HUDEP-2 (cell line): ENCODE data around the gene GEN1.

Source experiments
- DNase-seq, 76 experiments: peaks; one replicate each; lab custom pipeline; 2025; ENCODE audit not compliant: unreplicated experiment in 76 of 76; lab: John Stamatoyannopoulos, UW

Gene GEN1, protein sequence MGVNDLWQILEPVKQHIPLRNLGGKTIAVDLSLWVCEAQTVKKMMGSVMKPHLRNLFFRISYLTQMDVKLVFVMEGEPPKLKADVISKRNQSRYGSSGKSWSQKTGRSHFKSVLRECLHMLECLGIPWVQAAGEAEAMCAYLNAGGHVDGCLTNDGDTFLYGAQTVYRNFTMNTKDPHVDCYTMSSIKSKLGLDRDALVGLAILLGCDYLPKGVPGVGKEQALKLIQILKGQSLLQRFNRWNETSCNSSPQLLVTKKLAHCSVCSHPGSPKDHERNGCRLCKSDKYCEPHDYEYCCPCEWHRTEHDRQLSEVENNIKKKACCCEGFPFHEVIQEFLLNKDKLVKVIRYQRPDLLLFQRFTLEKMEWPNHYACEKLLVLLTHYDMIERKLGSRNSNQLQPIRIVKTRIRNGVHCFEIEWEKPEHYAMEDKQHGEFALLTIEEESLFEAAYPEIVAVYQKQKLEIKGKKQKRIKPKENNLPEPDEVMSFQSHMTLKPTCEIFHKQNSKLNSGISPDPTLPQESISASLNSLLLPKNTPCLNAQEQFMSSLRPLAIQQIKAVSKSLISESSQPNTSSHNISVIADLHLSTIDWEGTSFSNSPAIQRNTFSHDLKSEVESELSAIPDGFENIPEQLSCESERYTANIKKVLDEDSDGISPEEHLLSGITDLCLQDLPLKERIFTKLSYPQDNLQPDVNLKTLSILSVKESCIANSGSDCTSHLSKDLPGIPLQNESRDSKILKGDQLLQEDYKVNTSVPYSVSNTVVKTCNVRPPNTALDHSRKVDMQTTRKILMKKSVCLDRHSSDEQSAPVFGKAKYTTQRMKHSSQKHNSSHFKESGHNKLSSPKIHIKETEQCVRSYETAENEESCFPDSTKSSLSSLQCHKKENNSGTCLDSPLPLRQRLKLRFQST

DNA sequence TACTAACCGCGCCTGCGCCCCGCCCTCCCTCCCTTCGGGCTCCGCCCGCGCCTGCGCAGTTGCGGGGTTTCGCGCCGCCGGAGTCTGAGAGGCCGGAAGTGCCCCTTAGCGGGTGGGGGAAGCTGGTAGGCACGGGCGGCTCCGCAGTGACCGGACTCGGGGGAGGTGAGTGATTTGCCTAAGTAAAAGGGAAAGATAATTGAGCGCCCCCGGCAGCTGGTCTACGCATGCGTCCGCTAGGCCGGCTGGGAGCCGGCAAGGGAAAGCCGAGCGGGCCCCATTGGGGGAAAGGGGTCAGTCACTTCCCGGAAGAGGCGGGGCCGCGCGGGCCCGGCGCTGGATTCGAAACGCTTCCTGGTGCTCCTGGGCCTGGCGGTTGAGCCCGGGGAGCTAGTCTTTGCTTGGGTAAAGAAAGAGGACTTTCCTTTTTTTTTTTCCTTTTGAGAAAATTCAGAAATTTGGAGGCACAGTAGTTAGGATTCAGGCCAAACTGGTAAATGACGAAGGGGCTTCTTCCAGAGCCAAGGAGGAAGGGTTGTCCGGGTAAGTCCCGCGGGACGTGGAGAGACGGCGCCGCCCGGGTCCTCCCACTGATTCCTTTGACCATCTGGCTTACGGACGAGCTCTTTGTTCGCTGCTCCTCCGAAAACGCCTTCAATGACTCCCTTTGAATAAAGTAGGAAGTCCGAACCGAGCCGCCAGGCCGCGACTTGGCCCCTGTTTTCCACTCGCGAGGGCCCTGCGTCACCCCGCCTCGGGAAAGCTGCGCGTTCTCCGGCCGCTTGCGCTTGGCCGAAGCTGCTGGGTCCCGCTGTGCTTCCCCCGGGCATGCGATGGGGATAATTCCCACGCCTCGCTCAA, at the start of gene GEN1, which contains the start of gene SMC6:
Gene GEN1, plus strand, starts transcription at position 336 of the 861 bp plus-strand sequence. CDS start 5,806 bp downstream, outside the sequence.
Gene SMC6, minus strand, starts transcription at position 8 of the 861 bp plus-strand sequence. CDS start 7,864 bp downstream, outside the sequence.
- DNase-seq: peak; percentile 23 to 97 (median 85)

DNA sequence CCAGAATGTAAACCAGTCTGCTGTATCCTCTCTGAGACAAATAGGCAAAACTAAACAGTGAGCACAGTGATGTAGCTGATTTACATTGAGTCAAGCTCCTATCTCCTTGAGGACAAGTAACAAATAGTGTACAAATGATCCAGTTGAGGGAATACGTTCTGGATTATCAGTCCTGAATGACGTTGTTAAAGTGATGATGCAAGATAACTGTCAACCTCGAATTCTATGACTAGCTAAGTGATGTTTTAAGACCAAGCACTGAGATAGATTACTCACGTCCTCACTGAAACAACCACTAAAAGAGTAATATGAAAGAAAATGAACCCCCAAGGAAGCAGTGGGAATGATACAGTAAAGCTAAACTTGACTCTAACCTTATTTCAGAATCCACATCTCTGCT, 47.1 kb upstream of the GEN1 start:
- no peak for DNase-seq

DNA sequence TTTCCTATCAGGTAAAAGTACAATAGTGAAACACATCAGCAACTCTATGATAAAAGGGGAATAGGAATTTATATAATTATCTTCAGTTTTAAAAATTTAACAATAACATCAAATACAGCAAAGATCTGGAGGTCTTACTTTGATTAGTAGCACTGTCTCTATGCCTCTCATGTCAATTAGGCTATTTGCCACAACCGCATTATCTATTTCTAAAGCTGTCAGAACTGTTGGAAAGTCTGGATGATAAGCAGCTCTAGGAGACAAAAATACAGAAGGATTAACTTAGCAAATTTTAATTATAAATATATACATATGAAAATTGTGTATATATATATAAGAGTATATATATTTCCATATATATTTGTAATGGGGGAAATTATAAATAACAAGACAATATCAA, 45.4 kb upstream of the GEN1 start:
- DNase-seq: peak in 5 of 76 experiments; percentile 7 to 26 (median 10)

DNA sequence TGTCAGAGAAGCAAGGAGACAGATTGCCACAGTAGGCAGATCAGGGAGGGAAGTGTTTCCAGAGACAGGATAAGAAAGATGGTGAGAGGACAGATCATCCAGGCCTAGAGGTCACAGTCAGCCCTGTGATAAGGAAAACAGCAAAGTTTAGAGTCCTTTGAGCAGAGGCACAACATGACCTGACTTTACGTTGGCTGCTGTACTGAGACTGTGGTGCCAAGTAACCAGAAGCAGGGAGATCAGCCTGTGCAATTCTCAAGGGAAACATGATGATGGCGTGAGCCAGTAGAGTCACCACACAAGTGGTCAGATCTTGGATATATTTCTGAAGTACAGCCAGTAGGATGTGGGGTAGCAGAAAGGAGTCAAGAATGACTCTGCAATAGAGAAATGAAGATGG, 44.0 kb upstream of the GEN1 start:
- no peak for DNase-seq

DNA sequence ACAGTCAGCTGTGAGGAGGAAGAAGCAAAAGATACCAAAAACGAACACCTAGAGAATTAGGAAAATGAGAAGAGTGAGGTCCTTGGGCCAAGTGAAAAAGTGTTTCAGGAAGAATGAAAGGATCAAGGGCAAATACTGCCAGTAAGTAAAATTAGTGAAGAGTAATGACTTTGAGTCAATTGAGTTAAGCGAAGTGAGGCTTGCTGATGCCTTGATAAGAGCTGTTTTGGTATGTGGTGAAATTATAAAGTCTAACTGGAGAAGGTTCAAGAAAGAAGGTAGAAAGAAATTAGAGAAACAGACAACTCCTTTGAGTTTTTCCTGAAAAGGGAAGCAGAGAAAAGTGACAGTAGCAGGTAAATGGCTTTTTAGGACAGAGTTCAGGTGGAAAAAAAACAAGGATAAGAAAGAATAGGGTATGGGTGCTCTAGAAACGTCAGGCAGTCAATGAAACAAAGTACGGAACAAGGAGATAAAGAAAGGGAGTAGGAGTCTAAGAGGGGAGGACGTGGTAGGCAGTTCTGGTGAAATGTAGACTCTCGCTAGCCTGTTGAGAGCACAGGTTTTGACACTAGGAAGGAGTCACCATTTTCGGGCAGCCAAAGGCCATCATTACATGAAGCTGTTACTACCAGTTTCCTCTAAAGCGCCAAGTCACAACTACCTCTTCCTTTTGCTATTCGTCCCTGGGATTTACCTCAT, 43.2 kb upstream of the GEN1 start:
- DNase-seq: no peak

DNA sequence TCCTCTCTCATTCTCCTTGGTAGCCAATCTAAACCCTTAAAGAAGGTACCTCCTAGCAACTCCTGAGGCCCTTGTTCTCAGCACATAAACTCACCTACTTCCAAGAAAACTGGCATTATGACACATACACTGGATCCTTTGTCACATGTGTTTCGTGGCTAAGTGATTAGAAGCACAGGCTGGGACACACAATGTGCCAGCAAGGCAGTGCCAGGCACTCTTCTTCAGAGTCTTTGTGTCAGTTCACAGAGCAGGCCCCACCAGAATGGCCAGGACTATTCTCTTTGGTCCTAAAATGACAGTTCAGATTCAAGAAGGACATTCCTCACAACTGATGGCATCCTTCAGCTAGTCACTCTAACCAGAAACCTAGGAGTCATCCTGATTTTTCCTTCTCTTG, 40.6 kb upstream of the GEN1 start:
- peak in 1 of 76 experiments; percentile 4 for DNase-seq

DNA sequence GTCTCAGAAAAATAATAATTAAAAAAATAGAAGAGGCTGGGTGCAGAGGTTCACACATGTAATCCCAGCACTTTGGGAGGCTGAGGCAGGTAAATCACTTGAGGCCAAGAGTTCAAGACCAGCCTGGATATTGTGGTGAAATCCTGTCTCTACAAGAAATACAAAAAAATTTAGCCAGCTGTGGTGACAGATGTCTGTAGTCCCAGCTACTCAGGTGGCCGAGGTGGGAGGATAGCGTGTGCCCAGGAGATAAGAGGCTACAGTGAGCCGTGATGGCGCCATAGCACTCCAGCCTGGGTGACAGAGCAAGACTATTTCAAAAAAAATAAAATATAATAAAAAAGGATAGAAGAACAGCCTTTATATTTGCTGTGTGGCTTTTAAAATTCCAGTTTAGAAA, 36.3 kb upstream of the GEN1 start:
- peak in 52 of 76 experiments; percentile 1 to 74 (median 30) for DNase-seq

DNA sequence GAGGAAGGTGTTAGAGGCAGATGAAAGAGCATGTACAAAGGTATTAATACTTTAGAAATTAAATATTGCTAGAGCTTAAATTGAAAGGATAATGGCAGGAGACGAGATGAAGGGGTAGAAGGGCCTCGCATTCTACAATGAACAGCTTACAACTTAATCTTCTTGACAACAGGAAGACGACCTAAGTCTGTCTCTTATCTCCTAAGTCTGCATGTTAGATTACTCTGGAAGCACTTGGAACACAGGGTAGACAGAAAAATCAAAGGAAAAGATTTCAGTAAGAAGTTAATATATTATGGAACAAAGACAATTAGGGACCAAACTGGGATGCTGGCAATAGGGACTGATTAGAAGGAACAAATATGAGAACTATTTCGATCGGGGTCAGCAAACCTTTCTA, 35.2 kb upstream of the GEN1 start:
- peak in 4 of 76 experiments; percentile 3 to 11 (median 8) for DNase-seq

DNA sequence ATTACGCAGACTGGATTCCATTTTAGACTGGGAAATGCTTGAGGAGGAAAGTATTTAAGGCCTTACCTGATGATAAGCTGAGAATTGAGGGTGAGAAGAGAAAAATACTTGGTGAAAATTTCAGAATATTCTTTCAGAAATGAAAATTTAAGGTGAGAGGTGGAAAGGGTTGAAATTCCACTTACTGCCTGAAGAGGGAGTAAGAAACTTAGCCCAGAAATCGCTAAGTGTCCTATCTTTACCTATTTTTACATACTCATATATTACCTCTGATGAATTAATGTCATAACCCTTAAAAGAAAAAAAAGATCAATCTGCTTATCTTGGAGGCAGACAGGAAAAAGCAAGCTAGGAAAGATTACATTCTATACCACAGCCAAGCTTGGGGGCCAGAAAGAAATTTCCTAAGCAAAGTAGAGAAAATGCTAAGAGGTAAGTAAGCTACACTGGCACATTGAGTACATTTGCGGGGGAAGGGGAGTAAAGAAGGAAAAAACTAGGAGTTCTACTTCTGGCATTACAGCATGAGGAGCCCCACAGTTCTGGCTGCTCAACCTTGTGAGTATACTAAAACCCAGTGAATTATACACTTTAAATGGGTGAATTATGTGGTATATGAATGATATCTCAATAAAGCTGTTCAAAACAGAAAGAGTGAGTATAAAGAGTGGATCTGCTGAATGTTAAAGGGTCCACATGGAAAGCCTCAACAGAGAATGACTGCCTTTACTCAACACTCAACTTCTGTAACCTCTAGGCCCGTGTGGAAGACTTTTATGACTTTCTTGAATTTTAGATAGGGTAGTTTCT, 34.2 kb upstream of the GEN1 start:
- peak in 2 of 76 experiments; percentile 3 to 7 for DNase-seq

DNA sequence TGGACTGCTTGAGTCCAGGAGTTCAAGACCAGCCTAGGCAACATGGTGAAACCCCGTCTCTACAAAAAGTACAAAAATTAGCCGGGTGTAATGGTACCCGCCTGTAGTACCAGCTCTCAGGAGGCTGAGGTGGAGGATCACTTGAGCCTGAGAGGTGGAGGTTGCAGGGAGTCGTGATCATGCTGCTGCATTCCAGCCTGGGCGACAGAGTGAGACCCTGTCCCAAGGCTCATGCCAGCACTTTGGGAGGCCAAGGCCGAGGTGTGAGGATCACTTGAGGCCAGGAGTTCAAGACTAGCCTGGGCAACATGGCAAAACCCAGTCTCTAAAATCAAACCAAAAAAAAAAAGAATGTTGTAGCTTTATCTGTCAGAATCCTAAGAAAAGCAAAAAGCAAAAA, 25.7 kb upstream of the GEN1 start:
- no peak for DNase-seq

DNA sequence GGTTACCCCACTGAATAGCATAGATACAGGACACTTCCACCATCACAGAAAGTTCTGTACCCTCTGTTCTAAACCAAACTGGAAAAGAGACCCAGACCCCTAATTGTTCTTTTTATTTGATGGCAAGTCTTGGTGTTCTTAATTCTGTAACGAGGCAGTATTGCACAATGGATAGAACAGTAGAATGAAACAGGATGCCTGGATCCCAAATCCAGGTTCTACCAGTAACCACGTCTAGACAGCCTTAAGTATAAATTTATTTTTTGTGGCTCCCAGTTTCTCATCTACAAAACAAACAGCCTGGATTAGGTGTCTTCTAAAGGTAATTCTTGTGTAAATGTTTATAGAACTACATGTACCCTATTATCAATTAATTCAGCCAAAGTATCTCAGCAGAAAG, 24.1 kb upstream of the GEN1 start:
- no peak for DNase-seq

DNA sequence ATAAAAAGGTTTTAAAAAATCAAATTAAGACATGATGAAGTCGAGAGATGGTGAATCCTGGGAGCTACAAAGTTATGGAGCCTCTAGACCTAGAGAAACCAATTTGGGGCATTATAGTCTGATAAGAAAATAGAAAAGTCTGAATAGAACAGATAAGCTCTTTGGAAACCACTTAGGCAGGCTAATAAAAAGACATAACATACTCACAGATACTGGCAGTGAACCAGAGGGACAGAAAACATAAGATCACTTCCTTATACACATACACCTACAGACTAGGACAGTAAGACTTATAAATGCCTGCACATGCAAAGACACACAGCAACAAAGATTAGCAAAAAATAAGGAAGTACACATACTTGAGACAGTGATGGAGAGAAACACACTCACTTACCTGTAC, 20.3 kb upstream of the GEN1 start:
- DNase-seq: peak in 33 of 76 experiments; percentile 5 to 82 (median 53)

DNA sequence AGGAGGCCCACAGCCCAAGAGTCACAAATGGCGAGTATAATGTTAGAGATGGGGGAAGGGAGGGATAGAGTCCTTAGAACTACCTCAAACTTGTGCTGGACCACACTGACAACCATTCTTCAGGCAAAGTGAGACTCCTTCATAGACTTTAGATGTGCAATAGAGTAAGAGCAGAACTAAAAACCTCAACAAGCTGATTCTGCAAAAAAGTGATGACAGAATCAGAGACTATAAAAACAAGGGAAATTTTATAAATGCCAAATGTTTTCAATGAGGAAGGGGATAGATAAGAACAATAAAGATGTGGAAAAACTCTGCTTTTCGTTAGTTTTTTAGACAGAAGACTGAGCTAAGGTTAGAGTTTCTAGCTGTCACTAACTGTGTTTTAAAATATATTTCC, 18.1 kb upstream of the GEN1 start:
- no peak for DNase-seq

DNA sequence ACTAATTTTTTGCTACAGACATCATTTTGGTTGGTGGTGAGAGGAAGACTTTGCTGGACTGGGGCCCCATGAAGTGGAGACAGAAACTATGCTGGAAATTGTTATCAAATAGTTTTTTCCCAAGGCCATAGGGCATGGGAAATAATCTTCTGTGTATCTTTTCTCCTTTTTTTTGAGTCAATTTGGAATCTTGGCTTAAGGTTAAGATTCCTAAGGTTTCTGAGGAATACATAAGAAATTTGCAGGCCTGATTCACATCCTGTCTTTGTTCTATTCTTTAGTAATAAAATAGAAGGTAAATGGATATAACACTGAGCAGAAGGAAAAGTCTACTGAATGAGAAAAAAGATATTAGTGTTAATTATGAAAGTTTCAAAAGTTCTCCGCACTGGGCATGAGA, 16.9 kb upstream of the GEN1 start:
- DNase-seq: no peak

DNA sequence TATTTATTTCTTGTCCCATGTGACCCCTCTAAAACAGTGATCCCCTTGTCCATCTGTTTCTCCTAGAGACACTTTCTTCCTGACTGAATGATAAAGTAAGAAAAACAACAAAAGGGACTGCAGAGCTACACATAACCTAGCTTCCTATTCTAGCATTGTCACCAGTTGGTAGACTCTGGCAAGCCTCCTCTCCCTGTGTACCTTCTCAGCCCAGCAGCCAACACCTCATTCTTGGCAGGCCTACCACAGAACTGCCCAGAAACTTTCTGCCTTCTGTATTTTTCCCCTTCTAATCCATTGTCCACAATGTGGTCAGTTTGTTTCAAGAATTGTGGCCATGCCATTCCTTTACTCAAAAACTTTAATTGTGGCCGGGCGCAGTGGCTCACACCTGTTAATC, 13.7 kb upstream of the GEN1 start:
- no peak for DNase-seq

DNA sequence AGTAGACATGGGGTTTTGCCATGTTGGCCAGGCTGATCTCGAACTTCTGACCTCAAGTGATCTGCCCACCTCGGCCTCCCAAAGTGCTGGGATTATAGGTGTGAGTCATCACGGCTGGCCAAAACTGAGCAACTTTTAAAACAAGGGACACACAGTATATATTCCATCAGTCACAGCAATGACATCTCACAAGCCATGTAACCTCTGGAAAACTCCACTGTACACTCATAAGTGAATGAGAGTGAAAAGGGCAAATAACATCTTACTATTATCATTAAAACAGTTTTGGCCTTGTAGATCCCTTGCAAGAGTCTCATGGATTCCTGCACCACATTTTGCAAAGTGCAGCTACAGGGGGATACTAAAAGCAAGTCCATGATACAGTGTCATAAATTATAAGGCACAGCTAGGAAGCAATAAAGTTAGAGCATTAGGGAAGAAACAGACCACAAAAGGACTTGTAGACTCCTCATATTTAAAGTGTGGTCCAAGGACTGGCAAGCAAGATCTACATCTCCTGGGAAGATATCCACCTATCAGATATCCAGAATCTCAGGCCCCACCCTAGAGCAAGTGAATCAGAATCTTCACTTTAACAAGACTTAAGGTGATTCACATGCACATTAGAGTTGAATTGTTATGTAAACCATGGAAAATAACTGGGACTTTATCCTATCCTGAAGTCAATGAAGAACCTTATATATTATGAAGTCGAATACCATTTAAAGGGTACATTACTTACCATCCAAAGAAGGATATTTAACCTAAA, 6.1 kb upstream of the GEN1 start:
- DNase-seq: no peak

DNA sequence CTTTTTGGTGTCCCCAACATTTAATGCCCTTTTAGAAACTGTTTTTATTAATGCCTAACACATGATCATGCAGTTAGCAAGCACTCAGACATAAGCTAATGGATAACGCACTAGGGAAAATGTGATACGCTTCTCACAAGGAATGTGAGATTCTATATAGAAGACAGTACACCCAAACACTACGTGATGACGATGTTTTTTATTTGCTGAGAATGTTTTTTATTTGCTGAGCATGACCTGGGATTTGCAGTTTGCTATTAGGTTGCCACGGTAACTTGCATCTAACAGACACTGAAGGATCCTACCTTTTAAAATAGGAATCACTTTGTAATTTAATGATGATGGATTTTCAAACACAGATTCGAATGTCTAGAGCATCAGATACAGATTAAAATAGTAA, 5.2 kb upstream of the GEN1 start:
- no peak for DNase-seq

DNA sequence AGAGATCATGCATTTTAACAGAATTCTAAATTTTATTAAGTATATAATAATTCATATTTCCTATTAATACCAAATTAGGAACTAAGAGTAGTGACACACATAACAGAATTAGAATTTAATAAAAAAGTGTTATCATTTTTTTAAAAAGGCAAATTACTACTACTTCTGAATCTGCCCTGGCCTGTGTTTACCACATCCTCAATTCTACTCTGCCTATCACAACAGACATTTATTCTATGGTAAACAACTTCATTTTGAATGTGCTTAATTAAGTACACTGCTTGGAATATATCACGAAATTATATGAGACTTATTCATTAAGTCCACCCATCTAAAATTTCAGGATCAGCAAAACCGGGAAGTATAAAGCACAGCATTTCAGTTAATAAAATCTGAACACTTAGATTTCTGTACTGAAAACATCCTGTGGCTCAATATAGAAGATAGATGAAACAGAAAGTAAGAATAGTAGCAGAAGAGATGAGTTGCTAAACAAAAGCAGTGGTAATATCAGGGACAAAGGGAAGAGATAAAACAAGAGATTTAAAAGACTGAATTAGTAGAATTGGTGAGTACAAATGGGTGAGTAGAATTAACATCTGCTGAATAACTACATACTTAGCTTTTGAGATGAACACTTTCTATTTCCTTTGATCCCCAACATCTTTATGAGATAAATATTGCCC, 4.0 kb upstream of the GEN1 start:
- no peak for DNase-seq
